Suppressor macrophage treated with lipopolysaccharide for 4 hours (primary cell): ENCODE data around the gene MGA.
A peak's percentile ranks its signal among the peaks of the same experiment; 100 is the strongest.

Experiments used
- DNase-seq: peaks from one replicate; pipeline ENCODE4 v3.0.0-alpha.2; 2020

Gene MGA

GRCh38 chr15:41810651-41811431 is 150.6 kb downstream of the MGA start:
- no peak for DNase-seq

- DNase-seq: peak; percentile 90
Measured at GRCh38 chr15:41811432-41812195, 151.4 kb downstream of the MGA start.

GRCh38 chr15:41812820-41813375 is 152.7 kb downstream of the MGA start:
- no peak for DNase-seq

- no peak for DNase-seq
Measured at GRCh38 chr15:41813426-41813825, 153.2 kb downstream of the MGA start.

GRCh38 chr15:41814534-41814933 is 154.3 kb downstream of the MGA start:
- no peak for DNase-seq

GRCh38 chr15:41816788-41817187 is 156.6 kb downstream of the MGA start:
- no peak for DNase-seq

- no peak for DNase-seq
Measured at GRCh38 chr15:41817327-41817726, 157.1 kb downstream of the MGA start.

- DNase-seq: no peak
Measured at GRCh38 chr15:41817781-41818180, 157.6 kb downstream of the MGA start.

- DNase-seq: no peak
Measured at GRCh38 chr15:41819455-41820050, 159.3 kb downstream of the MGA start.

- DNase-seq: no peak
Measured at GRCh38 chr15:41820791-41821423, 160.7 kb downstream of the MGA start.

- DNase-seq: no peak
Measured at GRCh38 chr15:41821831-41822230, 161.6 kb downstream of the MGA start.

- DNase-seq: no peak
Measured at GRCh38 chr15:41822471-41822870, 162.3 kb downstream of the MGA start.
